Islet precursor cell (in vitro differentiated cells): ENCODE measurements around the gene RLN2.

Experiments used
- DNase-seq: peaks from one replicate; pipeline ENCODE4 v3.0.0-alpha.2; 2018

The RLN2 gene

GRCh38 chr9:5265939-5266338, 38.6 kb downstream of the RLN2 start:
- no peak for DNase-seq

GRCh38 chr9:5264219-5264595, 40.3 kb downstream of the RLN2 start:
- DNase-seq: no peak

- no peak for DNase-seq
Measured at GRCh38 chr9:5263351-5264218, 40.9 kb downstream of the RLN2 start.
